Activated CD8-positive, alpha-beta memory T cell treated with anti-CD3 and anti-CD28 coated beads, Interleukin-2, amount 50 U/mL, for 4 hours (primary cell): ENCODE measurements around the gene NTM.

Source experiments
- DNase-seq: peaks from one replicate; pipeline ENCODE4 v3.0.0-alpha.2; 2020

The NTM gene

GRCh38 chr11:132036746-132037466 is 666.5 kb downstream of the NTM start:
- DNase-seq, result no peak

- DNase-seq, result no peak
Measured at GRCh38 chr11:132037467-132037862, 667.0 kb downstream of the NTM start.

GRCh38 chr11:132037956-132038355 is 667.5 kb downstream of the NTM start:
- DNase-seq, result no peak

- DNase-seq, result no peak
Measured at GRCh38 chr11:132039521-132039920, 669.1 kb downstream of the NTM start.

GRCh38 chr11:132042296-132042695 is 671.9 kb downstream of the NTM start:
- no peak for DNase-seq

- DNase-seq, result no peak
Measured at GRCh38 chr11:132043714-132044113, 673.3 kb downstream of the NTM start.

GRCh38 chr11:132045107-132045506 is 674.7 kb downstream of the NTM start:
- no peak for DNase-seq

GRCh38 chr11:132046288-132046865 is 676.0 kb downstream of the NTM start:
- no peak for DNase-seq

GRCh38 chr11:132047167-132047566 is 676.8 kb downstream of the NTM start:
- DNase-seq, result no peak

- DNase-seq, result no peak
Measured at GRCh38 chr11:132048040-132048439, 677.6 kb downstream of the NTM start.

- no peak for DNase-seq
Measured at GRCh38 chr11:132049205-132049604, 678.8 kb downstream of the NTM start.

GRCh38 chr11:132050049-132050448 is 679.6 kb downstream of the NTM start:
- DNase-seq, result no peak

- no peak for DNase-seq
Measured at GRCh38 chr11:132050577-132051165, 680.3 kb downstream of the NTM start.

- DNase-seq, result no peak
Measured at GRCh38 chr11:132051704-132052103, 681.3 kb downstream of the NTM start.

- DNase-seq, result no peak
Measured at GRCh38 chr11:132052342-132052741, 681.9 kb downstream of the NTM start.

- no peak for DNase-seq
Measured at GRCh38 chr11:132052904-132053303, 682.5 kb downstream of the NTM start.

- DNase-seq, result no peak
Measured at GRCh38 chr11:132054822-132055221, 684.4 kb downstream of the NTM start.

GRCh38 chr11:132055296-132055695 is 684.9 kb downstream of the NTM start:
- no peak for DNase-seq

GRCh38 chr11:132056689-132057088 is 686.3 kb downstream of the NTM start:
- no peak for DNase-seq

GRCh38 chr11:132057266-132057665 is 686.9 kb downstream of the NTM start:
- no peak for DNase-seq

GRCh38 chr11:132058211-132058772 is 687.9 kb downstream of the NTM start:
- DNase-seq, result no peak

GRCh38 chr11:132060567-132060966 is 690.2 kb downstream of the NTM start:
- no peak for DNase-seq

GRCh38 chr11:132062031-132062430 is 691.6 kb downstream of the NTM start:
- no peak for DNase-seq

GRCh38 chr11:132062541-132062940 is 692.1 kb downstream of the NTM start:
- no peak for DNase-seq
